AG10803 (cell line): ENCODE measurements around the gene ITSN1.
"Not testable (repeated sequence)": the region's sequence is repeated elsewhere in the genome, so short reads cannot be mapped to it uniquely, and the experiment has no call there.

Experiments
- DNase-seq: peaks from one replicate; pipeline ENCODE4 v3.0.0; 2010; ENCODE audit warnings: low read depth
- H3K4me3 ChIP-seq: 2 replicates; pipeline ENCODE4 v1.5.1; 2011; ENCODE audit warnings: mild to moderate bottlenecking, low read length, control low read depth
- CTCF ChIP-seq: conservative IDR thresholded peaks from 2 replicates; pipeline ENCODE4 v1.5.1; 2011; ENCODE audit warnings: mild to moderate bottlenecking, low read length, control low read depth, inconsistent platforms

ITSN1 gene

GRCh38 chr21:33642027-33642895, at the start of gene ITSN1:
Gene ITSN1, plus strand, starts transcription at chr21:33642501. Its CDS starts 76,328 bp downstream, at chr21:33718829.
- peak; percentile 100 for DNase-seq
- TF ChIP-seq CTCF, result no peak
- peak within 1 kb of the TSS; percentile 96 for H3K4me3 ChIP-seq

DNA sequence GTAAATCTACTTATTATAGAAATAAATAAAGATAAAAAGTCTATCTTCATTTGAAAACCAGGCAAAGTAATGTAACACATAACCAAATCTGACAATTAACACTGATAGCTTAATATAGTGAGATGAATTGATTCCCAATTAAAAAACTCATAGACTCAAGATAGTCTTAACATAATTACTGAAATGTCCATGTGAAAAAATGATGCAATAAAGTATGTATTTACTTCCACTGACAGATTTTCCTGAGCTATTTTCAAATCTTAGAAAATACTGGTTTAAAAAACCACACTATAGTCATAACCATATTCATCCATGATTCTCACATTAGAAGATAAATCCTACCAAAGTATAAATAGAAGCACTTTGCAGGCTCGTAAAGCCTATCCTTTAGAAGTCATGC, 44.2 kb upstream of the ITSN1 start:
- H3K4me3 ChIP-seq, result no peak overlapping the region
- DNase-seq, result no peak
- TF ChIP-seq CTCF, result no peak

- no peak for TF ChIP-seq CTCF
- DNase-seq, result peak; percentile 32
- no peak overlapping the region for H3K4me3 ChIP-seq
Measured at GRCh38 chr21:33608559-33608958, 33.7 kb upstream of the ITSN1 start.

DNA sequence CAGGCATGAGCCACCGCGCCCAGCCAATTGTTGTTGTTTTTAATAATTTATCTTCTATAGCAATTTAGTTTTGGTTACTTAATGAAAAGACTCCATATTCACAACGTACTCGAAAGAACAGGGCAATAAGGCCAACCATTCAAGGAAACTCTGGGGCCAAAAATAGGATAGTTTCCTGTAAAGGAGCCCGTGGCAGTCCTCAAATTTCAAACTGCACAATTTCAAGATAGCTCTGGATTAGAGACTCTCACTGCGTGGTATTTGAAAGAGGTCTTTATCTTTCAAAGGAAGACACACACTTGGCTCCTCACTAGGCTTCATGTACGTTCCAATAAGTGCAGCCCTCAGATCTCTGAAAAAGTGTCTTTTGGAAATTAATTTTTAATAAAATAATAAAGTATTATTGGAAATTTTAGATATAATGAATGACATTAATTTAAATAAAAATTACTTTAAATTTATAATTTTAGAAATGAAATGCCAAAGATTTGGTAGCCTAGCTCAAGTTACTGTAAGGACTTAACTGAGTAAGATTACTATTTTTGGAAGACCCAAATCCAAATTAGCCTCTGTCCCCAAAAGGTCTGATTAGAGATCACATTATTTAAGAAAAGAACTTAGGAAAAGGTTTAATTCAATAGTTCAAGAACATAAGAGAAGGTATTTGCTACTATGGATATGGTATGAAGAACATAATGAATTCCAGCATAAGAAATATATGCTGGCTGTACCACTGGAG, 31.1 kb upstream of the ITSN1 start:
- DNase-seq, result no peak
- no peak overlapping the region for H3K4me3 ChIP-seq
- TF ChIP-seq CTCF, result no peak

GRCh38 chr21:33617565-33617964, 24.7 kb upstream of the ITSN1 start:
- DNase-seq, result not testable (repeated sequence)

GRCh38 chr21:33618407-33618806, 23.9 kb upstream of the ITSN1 start:
- no peak for DNase-seq
- no peak overlapping the region for H3K4me3 ChIP-seq
- no peak for TF ChIP-seq CTCF

More at GRCh38 chr21:33617565-33617964, 24.7 kb upstream of the ITSN1 start:
- H3K4me3 ChIP-seq, result not testable (repeated sequence)

GRCh38 chr21:33619726-33620125, 22.6 kb upstream of the ITSN1 start:
- DNase-seq, result no peak
- H3K4me3 ChIP-seq, result no peak overlapping the region
- no peak for TF ChIP-seq CTCF
